H9 (cell line): ENCODE results near the gene POMGNT2. TPM values are rescaled to one million over a fixed set of nuclear protein-coding genes. Genes with fewer than 3 reads are reported as not detected.

Source experiments
- DNase-seq: peaks from one replicate; pipeline ENCODE4 v3.0.0-alpha.2; 2017
- H2AFZ ChIP-seq: one replicate; pipeline ENCODE4 v1.6.1; 2013; ENCODE audit warnings: mild to moderate bottlenecking, low read length, control low read depth, moderate library complexity
- H2AK5ac ChIP-seq: 2 replicates; pipeline ENCODE4 v1.6.1; 2013; ENCODE audit warnings: low read length, control low read depth, mixed read lengths; ENCODE audit not compliant: insufficient read length
- H2BK120ac ChIP-seq: one replicate; pipeline ENCODE4 v1.6.1; 2013; ENCODE audit warnings: low read depth, mild to moderate bottlenecking, low read length, control low read depth, inconsistent platforms; ENCODE audit not compliant: poor library complexity, severe bottlenecking
- H2BK12ac ChIP-seq: 2 replicates; pipeline ENCODE4 v1.6.1; 2013; ENCODE audit warnings: low read length, control low read depth, mixed read lengths, low read depth; ENCODE audit not compliant: insufficient read length
- H2BK15ac ChIP-seq: 2 replicates; pipeline ENCODE4 v1.6.1; 2013; ENCODE audit warnings: low read depth, low read length, control low read depth
- H2BK20ac ChIP-seq: one replicate; pipeline ENCODE4 v1.6.1; 2013; ENCODE audit warnings: low read depth, mild to moderate bottlenecking, low read length, control low read depth, inconsistent platforms; ENCODE audit not compliant: poor library complexity, severe bottlenecking
- H2BK5ac ChIP-seq: 2 replicates; pipeline ENCODE4 v1.6.1; 2013; ENCODE audit warnings: low read length, control low read depth, mixed read lengths; ENCODE audit not compliant: insufficient read length
- H3K14ac ChIP-seq: 2 replicates; pipeline ENCODE4 v1.6.1; 2013; ENCODE audit warnings: low read length, control low read depth; ENCODE audit not compliant: insufficient read depth
- H3K18ac ChIP-seq: 2 replicates; pipeline ENCODE4 v1.6.1; 2013; ENCODE audit warnings: low read depth, mild to moderate bottlenecking, mixed read lengths, low read length, control low read depth; ENCODE audit not compliant: insufficient read length
- H3K23ac ChIP-seq: 2 replicates; pipeline ENCODE4 v1.6.1; 2013; ENCODE audit warnings: low read length, control low read depth, mixed read lengths, low read depth; ENCODE audit not compliant: insufficient read length
- H3K23me2 ChIP-seq: 2 replicates; pipeline ENCODE4 v1.6.1; 2013; ENCODE audit warnings: low read depth, mild to moderate bottlenecking, mixed read lengths, low read length, control low read depth; ENCODE audit not compliant: insufficient read length, poor library complexity, severe bottlenecking
- H3K27ac ChIP-seq: 2 replicates; pipeline ENCODE4 v1.5.1; 2013; ENCODE audit warnings: low read length, control low read depth, mixed read lengths, low read depth; ENCODE audit not compliant: insufficient read length
- H3K27me3 ChIP-seq: 2 replicates; pipeline ENCODE4 v1.6.1; 2013; ENCODE audit warnings: low read length, control low read depth, inconsistent platforms; ENCODE audit not compliant: insufficient read depth
- H3K4ac ChIP-seq: 2 replicates; pipeline ENCODE4 v1.6.1; 2013; ENCODE audit warnings: low read depth, mild to moderate bottlenecking, control low read depth, inconsistent platforms, low read length, moderate library complexity
- H3K4me1 ChIP-seq: 2 replicates; pipeline ENCODE4 v1.6.1; 2013; ENCODE audit warnings: low read length, control low read depth, inconsistent platforms; ENCODE audit not compliant: insufficient read depth
- H3K4me2 ChIP-seq: 2 replicates; pipeline ENCODE4 v1.6.1; 2013; ENCODE audit warnings: low read length, control low read depth, mixed read lengths; ENCODE audit not compliant: insufficient read length, insufficient read depth
- H3K56ac ChIP-seq: 2 replicates; pipeline ENCODE4 v1.6.1; 2013; ENCODE audit warnings: low read depth, mild to moderate bottlenecking, mixed read lengths, low read length, control low read depth; ENCODE audit not compliant: insufficient read length
- H3K79me1 ChIP-seq: 2 replicates; pipeline ENCODE4 v1.6.1; 2013; ENCODE audit warnings: low read depth, mild to moderate bottlenecking, moderate library complexity, low read length, control low read depth, inconsistent platforms; ENCODE audit not compliant: insufficient read depth, poor library complexity, severe bottlenecking
- H3K79me2 ChIP-seq: 2 replicates; pipeline ENCODE4 v1.6.1; 2013; ENCODE audit warnings: low read length, control low read depth, inconsistent platforms; ENCODE audit not compliant: insufficient read depth
- H3K9ac ChIP-seq: 2 replicates; pipeline ENCODE4 v1.6.1; 2013; ENCODE audit warnings: low read length, control low read depth, mixed read lengths; ENCODE audit not compliant: insufficient read length; ENCODE audit errors: extremely low read depth
- H3K9me3 ChIP-seq: one replicate; pipeline ENCODE4 v1.6.1; 2013; ENCODE audit warnings: low read depth, low read length, inconsistent platforms; ENCODE audit not compliant: control insufficient read depth
- H3T11ph ChIP-seq: one replicate; pipeline ENCODE4 v1.6.1; 2013; ENCODE audit warnings: mild to moderate bottlenecking, low read length, control low read depth, inconsistent platforms
- H4K20me1 ChIP-seq: one replicate; pipeline ENCODE4 v1.6.1; 2013; ENCODE audit not compliant: control insufficient read depth, insufficient read length, insufficient read depth
- H4K5ac ChIP-seq: 2 replicates; pipeline ENCODE4 v1.6.1; 2013; ENCODE audit warnings: low read depth, mild to moderate bottlenecking, mixed read lengths, low read length, control low read depth; ENCODE audit not compliant: insufficient read length
- H4K8ac ChIP-seq: replicated peaks from 2 replicates; pipeline ENCODE4 v1.6.1; 2013; ENCODE audit warnings: low read length, control low read depth, mixed read lengths, low read depth; ENCODE audit not compliant: insufficient read length
- H4K91ac ChIP-seq: 2 replicates; pipeline ENCODE4 v1.6.1; 2013; ENCODE audit warnings: low read depth, mild to moderate bottlenecking, moderate library complexity, mixed read lengths, low read length, control low read depth; ENCODE audit not compliant: insufficient read length
- H3K27ac Mint-ChIP-seq, 3 experiments: 2 replicates in 2 of 3; 3 replicates in 1 of 3; pipeline ENCODE4 v1.8.0; 2020 to 2021; ENCODE audit warnings: mixed read lengths in 3 of 3, mild to moderate bottlenecking in 1 of 3, moderate library complexity in 1 of 3
- H3K27me3 Mint-ChIP-seq: 2 replicates; pipeline ENCODE4 v1.8.0; 2021; ENCODE audit warnings: low read depth, mild to moderate bottlenecking, moderate library complexity, mixed read lengths
- H3K36me3 Mint-ChIP-seq, 3 experiments: 2 replicates in 2 of 3; 3 replicates in 1 of 3; pipeline ENCODE4 v1.8.0; 2020 to 2021; ENCODE audit warnings: low read depth in 3 of 3, mixed read lengths in 3 of 3; ENCODE audit not compliant: insufficient read depth in 1 of 3
- H3K4me1 Mint-ChIP-seq, 2 experiments: 2 replicates each; pipeline ENCODE4 v1.8.0; 2020; ENCODE audit warnings: mixed read lengths in 2 of 2
- H3K4me3 Mint-ChIP-seq, 2 experiments: 2 replicates in 1 of 2; 3 replicates in 1 of 2; pipeline ENCODE4 v1.8.0; 2020 to 2021; ENCODE audit warnings: mild to moderate bottlenecking in 2 of 2, mixed read lengths in 2 of 2, moderate library complexity in 1 of 2
- H3K9me3 Mint-ChIP-seq, 2 experiments: 2 replicates in 1 of 2; 3 replicates in 1 of 2; pipeline ENCODE4 v1.8.0; 2020; ENCODE audit warnings: mild to moderate bottlenecking in 2 of 2, mixed read lengths in 2 of 2, moderate library complexity in 1 of 2
- WGBS: extraction: QIAGEN DNeasy Blood & Tissue Kit; methylation state at CpG from one replicate; pipeline ENCODE4 v1.1.7; 2013; ENCODE audit warnings: missing lambda C conversion rate, low lambda C conversion rate, mixed read lengths; ENCODE audit not compliant: insufficient read length; ENCODE audit errors: extremely low coverage; 5-methylcytosine and 5-hydroxymethylcytosine counted together
- total RNA-seq: library from RNA; stranded (reverse); gene quantifications from 2 replicates; pipeline ENCODE4 v1.2.1, GENCODE V29; 2021
- TF ChIP-seq, protein P1 (sequence below): fragments of 200-600 bp; sonication (generic); conservative IDR thresholded peaks from 3 replicates; pipeline ENCODE4 v1.8.0; 2021; ENCODE audit warnings: antibody characterized with exemption, mild to moderate bottlenecking

POMGNT2 gene
- total RNA-seq, 1 experiment from 2014 or later: 14.0 TPM

DNA sequence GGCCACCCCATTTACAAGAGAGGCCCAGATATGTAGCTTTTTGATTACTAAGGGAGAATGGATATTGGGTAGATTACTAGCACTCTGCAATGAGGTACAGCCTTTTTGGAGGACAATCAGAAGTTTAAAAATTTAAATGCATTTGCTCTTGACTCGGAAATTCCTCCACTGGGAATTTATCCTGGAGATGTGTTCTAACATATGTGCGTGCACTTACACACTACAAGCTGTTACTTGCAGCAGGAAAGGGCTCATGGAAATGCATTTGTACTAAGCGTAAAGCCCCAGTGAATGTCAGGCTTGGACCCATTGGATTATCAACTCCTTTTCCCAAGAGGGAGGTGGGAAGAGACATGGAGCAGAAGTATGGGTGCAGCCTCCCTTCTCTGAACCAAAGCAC, 7.8 kb upstream of the POMGNT2 start:
- Histone ChIP-seq H4K20me1 (no peaks in the 10 kb centered on the region), H3K4ac (no peak overlapping the region)
- no CpG with 5 or more reads among the region's 3 CpGs for WGBS

More for the DNA sequence above, 7.8 kb upstream of the POMGNT2 start:
- Histone ChIP-seq H2BK20ac (no peak overlapping the region), H4K8ac (no peak overlapping the region), H4K5ac (no peak overlapping the region), H2BK12ac (no peak overlapping the region), H3T11ph (no peak overlapping the region), H3K4me2 (no peak overlapping the region), H2BK120ac (no peak overlapping the region), H2BK5ac (no peak overlapping the region), H2AFZ (no peak overlapping the region), H3K14ac (no peak overlapping the region), H3K27me3 (no peaks in the 10 kb centered on the region), H3K79me1 (no peaks in the 10 kb centered on the region), H3K27ac (no peak overlapping the region), H3K79me2 (no peaks in the 10 kb centered on the region), H4K91ac (no peak overlapping the region), H2AK5ac (no peak overlapping the region), H3K56ac (no peak overlapping the region), H3K9me3 (no peaks in the 10 kb centered on the region), H3K23ac (peak overlapping the region; percentile 20), H2BK15ac (no peak overlapping the region), H3K23me2 (no peaks in the 10 kb centered on the region), H3K4me1 (no peaks in the 10 kb centered on the region), H3K9ac (no peak overlapping the region), H3K18ac (no peak overlapping the region)
- Mint-ChIP-seq H3K27ac (no peak overlapping the region), H3K4me1 (peaks cover 4 to 7% of the 10 kb centered on the region in 2 experiments; a peak in 2 of 4 replicates), H3K36me3 (no peaks in the 10 kb centered on the region), H3K4me3 (no peak overlapping the region), H3K27me3 (peaks cover 11% of the 10 kb centered on the region), H3K9me3 (no peaks in the 10 kb centered on the region; a peak in 2 of 5 replicates)
- TF ChIP-seq, protein P1, sequence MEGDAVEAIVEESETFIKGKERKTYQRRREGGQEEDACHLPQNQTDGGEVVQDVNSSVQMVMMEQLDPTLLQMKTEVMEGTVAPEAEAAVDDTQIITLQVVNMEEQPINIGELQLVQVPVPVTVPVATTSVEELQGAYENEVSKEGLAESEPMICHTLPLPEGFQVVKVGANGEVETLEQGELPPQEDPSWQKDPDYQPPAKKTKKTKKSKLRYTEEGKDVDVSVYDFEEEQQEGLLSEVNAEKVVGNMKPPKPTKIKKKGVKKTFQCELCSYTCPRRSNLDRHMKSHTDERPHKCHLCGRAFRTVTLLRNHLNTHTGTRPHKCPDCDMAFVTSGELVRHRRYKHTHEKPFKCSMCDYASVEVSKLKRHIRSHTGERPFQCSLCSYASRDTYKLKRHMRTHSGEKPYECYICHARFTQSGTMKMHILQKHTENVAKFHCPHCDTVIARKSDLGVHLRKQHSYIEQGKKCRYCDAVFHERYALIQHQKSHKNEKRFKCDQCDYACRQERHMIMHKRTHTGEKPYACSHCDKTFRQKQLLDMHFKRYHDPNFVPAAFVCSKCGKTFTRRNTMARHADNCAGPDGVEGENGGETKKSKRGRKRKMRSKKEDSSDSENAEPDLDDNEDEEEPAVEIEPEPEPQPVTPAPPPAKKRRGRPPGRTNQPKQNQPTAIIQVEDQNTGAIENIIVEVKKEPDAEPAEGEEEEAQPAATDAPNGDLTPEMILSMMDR: no peak
- no peak for DNase-seq
